ENCODE results near the gene TNNI3K.

GRCh38 chr1:74498901-74499300 is 263.7 kb downstream of the TNNI3K start:
- TF ChIP-seq CTCF (IDR thresholded peaks at IDR 0.05; ENCODE audit: poor library complexity, severe bottlenecking): no peak
- TF ChIP-seq TAF1 (IDR thresholded peaks at IDR 0.05; ENCODE audit: low read depth): no peak
- no peak for TF ChIP-seq EP300 (conservative IDR thresholded peaks at IDR 0.05; ENCODE audit: poor library complexity, severe bottlenecking)
- TF ChIP-seq EZH2 (IDR thresholded peaks at IDR 0.05; ENCODE audit: borderline replicate concordance, insufficient read depth, low read length, poor library complexity, severe bottlenecking): no peak
- no peak for TF ChIP-seq POLR2AphosphoS5 (IDR thresholded peaks at IDR 0.05)
- no peak for TF ChIP-seq RAD21 (conservative IDR thresholded peaks at IDR 0.05)
- no peak for TF ChIP-seq MXI1 (conservative IDR thresholded peaks at IDR 0.05; ENCODE audit: poor library complexity, severe bottlenecking)
- TF ChIP-seq SMC3 (conservative IDR thresholded peaks at IDR 0.05; ENCODE audit: poor library complexity): no peak
- no peak for TF ChIP-seq REST (IDR thresholded peaks at IDR 0.05; ENCODE audit: borderline replicate concordance)

Measured in neural cell (in vitro differentiated cells).